ENCODE data around the gene SESN3. TPM values are rescaled to one million over a fixed set of nuclear protein-coding genes. Genes with fewer than 3 reads are reported as not detected.
"Not testable (repeated sequence)": the region's sequence is repeated elsewhere in the genome, so short reads cannot be mapped to it uniquely, and the experiment has no call there.

SESN3 gene
- 10 to 100 TPM; 45.4 to 48.8 TPM for total RNA-seq

GRCh38 chr11:95231127-95231880, at the start of gene SESN3:
TSS of gene SESN3 (minus strand) at chr11:95231202. CDS start at chr11:95230860, 342 bp downstream.
- peaks cover 3% of the 10 kb centered on the region for H3K27me3 Mint-ChIP-seq
- POLR2A ChIA-PET = interaction anchor here (0.6 to 4.7 kb wide), 26 partner anchors 14 to 559 kb away, joined by 3 to 59 read pairs (median 4); partner anchors contain the start of genes CEP57, ENDOD1 and FAM76B
- no peak within 1 kb of the TSS for H3K4me3 Mint-ChIP-seq
- H3K27ac Mint-ChIP-seq = peak within 1 kb of the TSS; percentile 84
- peaks cover 26% of the 10 kb centered on the region for H3K4me1 Mint-ChIP-seq
- H3K36me3 Mint-ChIP-seq = peaks cover 6% of the 10 kb centered on the region
- H3K9me3 Mint-ChIP-seq = no peaks in the 10 kb centered on the region
- DNase-seq (peak; percentile 97), ATAC-seq (ENCODE audit: low read depth) (peak; percentile 96)

GRCh38 chr11:95279921-95280868, 49.2 kb upstream of the SESN3 start:
- H3K27me3 Mint-ChIP-seq = peaks cover 8% of the 10 kb centered on the region
- ATAC-seq (ENCODE audit: low read depth) (no peak), DNase-seq (no peak)
- no peak overlapping the region for H3K27ac Mint-ChIP-seq
- H3K9me3 Mint-ChIP-seq = peaks cover 3% of the 10 kb centered on the region
- no peak overlapping the region for H3K4me3 Mint-ChIP-seq
- H3K36me3 Mint-ChIP-seq = peaks cover 1% of the 10 kb centered on the region
- no peaks in the 10 kb centered on the region for H3K4me1 Mint-ChIP-seq
- POLR2A ChIA-PET = interaction anchor here (0.7 kb wide), 1 partner anchor 245 kb away, joined by 3 read pairs; no protein-coding TSS in a partner anchor

- H3K27ac Mint-ChIP-seq = no peak overlapping the region
- H3K4me3 Mint-ChIP-seq = no peak overlapping the region
Observed at GRCh38 chr11:95277868-95278267, 46.9 kb upstream of the SESN3 start.

GRCh38 chr11:95276139-95276538, 45.1 kb upstream of the SESN3 start:
- H3K27me3 Mint-ChIP-seq = peaks cover 6% of the 10 kb centered on the region
- ATAC-seq (ENCODE audit: low read depth) = no peak
- no peaks in the 10 kb centered on the region for H3K36me3 Mint-ChIP-seq
- H3K27ac Mint-ChIP-seq = no peak overlapping the region
- H3K9me3 Mint-ChIP-seq = peaks cover 2% of the 10 kb centered on the region
- no peaks in the 10 kb centered on the region for H3K4me1 Mint-ChIP-seq
- DNase-seq = no peak
- no peak overlapping the region for H3K4me3 Mint-ChIP-seq
- POLR2A ChIA-PET = no interaction called here

More at GRCh38 chr11:95277868-95278267, 46.9 kb upstream of the SESN3 start:
- no peaks in the 10 kb centered on the region for H3K4me1 Mint-ChIP-seq
- H3K27me3 Mint-ChIP-seq = peaks cover 8% of the 10 kb centered on the region
- ATAC-seq (ENCODE audit: low read depth) (no peak), DNase-seq (no peak)
- peaks cover 2% of the 10 kb centered on the region for H3K9me3 Mint-ChIP-seq
- POLR2A ChIA-PET = no interaction called here
- H3K36me3 Mint-ChIP-seq = no peaks in the 10 kb centered on the region

- ATAC-seq (ENCODE audit: low read depth); DNase-seq; H3K9me3 Mint-ChIP-seq; H3K4me1 Mint-ChIP-seq; H3K4me3 Mint-ChIP-seq; H3K27me3 Mint-ChIP-seq; H3K27ac Mint-ChIP-seq; H3K36me3 Mint-ChIP-seq; POLR2A ChIA-PET: not testable (repeated sequence)
Observed at GRCh38 chr11:95273618-95274017, 42.6 kb upstream of the SESN3 start.

- Mint-ChIP-seq H3K4me3 (no peak overlapping the region), H3K4me1 (peaks cover 4% of the 10 kb centered on the region), H3K27me3 (peaks cover 7% of the 10 kb centered on the region), H3K36me3 (no peaks in the 10 kb centered on the region), H3K9me3 (no peaks in the 10 kb centered on the region), H3K27ac (no peak overlapping the region)
- ATAC-seq (ENCODE audit: low read depth) (no peak), DNase-seq (no peak)
- POLR2A ChIA-PET = no interaction called here
Observed at GRCh38 chr11:95269036-95269819, 38.2 kb upstream of the SESN3 start.

GRCh38 chr11:95268391-95268790, 37.4 kb upstream of the SESN3 start:
- Mint-ChIP-seq H3K9me3 (no peaks in the 10 kb centered on the region), H3K4me1 (peaks cover 12% of the 10 kb centered on the region), H3K4me3 (no peak overlapping the region), H3K36me3 (no peaks in the 10 kb centered on the region), H3K27me3 (peaks cover 8% of the 10 kb centered on the region), H3K27ac (no peak overlapping the region)
- no peak for ATAC-seq (ENCODE audit: low read depth)
- no peak for DNase-seq
- POLR2A ChIA-PET = no interaction called here

- Mint-ChIP-seq H3K27me3 (peaks cover 8% of the 10 kb centered on the region), H3K9me3 (no peaks in the 10 kb centered on the region), H3K4me3 (no peak overlapping the region), H3K27ac (no peak overlapping the region), H3K4me1 (peaks cover 16% of the 10 kb centered on the region), H3K36me3 (no peaks in the 10 kb centered on the region)
- DNase-seq (no peak), ATAC-seq (ENCODE audit: low read depth) (no peak)
- POLR2A ChIA-PET = no interaction called here
Observed at GRCh38 chr11:95267601-95268213, 36.7 kb upstream of the SESN3 start.

GRCh38 chr11:95266751-95267374, 35.9 kb upstream of the SESN3 start:
- ATAC-seq (ENCODE audit: low read depth) = no peak
- H3K27ac Mint-ChIP-seq = no peak overlapping the region
- H3K4me1 Mint-ChIP-seq = peaks cover 19% of the 10 kb centered on the region
- POLR2A ChIA-PET = no interaction called here
- DNase-seq = no peak
- H3K36me3 Mint-ChIP-seq = no peaks in the 10 kb centered on the region
- no peaks in the 10 kb centered on the region for H3K9me3 Mint-ChIP-seq
- peaks cover 8% of the 10 kb centered on the region for H3K27me3 Mint-ChIP-seq
- H3K4me3 Mint-ChIP-seq = no peak overlapping the region

GRCh38 chr11:95264881-95265280, 33.9 kb upstream of the SESN3 start:
- H3K9me3 Mint-ChIP-seq = no peaks in the 10 kb centered on the region
- H3K4me3 Mint-ChIP-seq = no peak overlapping the region
- ATAC-seq (ENCODE audit: low read depth) = no peak
- H3K4me1 Mint-ChIP-seq = peaks cover 19% of the 10 kb centered on the region
- no peaks in the 10 kb centered on the region for H3K36me3 Mint-ChIP-seq
- no peak overlapping the region for H3K27ac Mint-ChIP-seq
- H3K27me3 Mint-ChIP-seq = peaks cover 8% of the 10 kb centered on the region
- POLR2A ChIA-PET = no interaction called here
- no peak for DNase-seq

GRCh38 chr11:95262994-95263765, 32.2 kb upstream of the SESN3 start:
- POLR2A ChIA-PET = interaction anchor here (0.8 kb wide), 1 partner anchor 32 kb away, joined by 3 read pairs; the partner anchor contains the start of gene SESN3
- Mint-ChIP-seq H3K4me3 (peak overlapping the region; percentile 12), H3K9me3 (no peaks in the 10 kb centered on the region), H3K27ac (peak overlapping the region; percentile 22), H3K27me3 (peaks cover 8% of the 10 kb centered on the region), H3K36me3 (peaks cover 2% of the 10 kb centered on the region), H3K4me1 (peaks cover 19% of the 10 kb centered on the region)
- no peak for DNase-seq
- peak; percentile 83 for ATAC-seq (ENCODE audit: low read depth)

All from activated naive CD8-positive, alpha-beta T cell treated with anti-CD3 and anti-CD28 coated beads, Interleukin-2, amount 10 ng/mL, durations not matched to agents 7 days and 5 days (primary cell).